Measurements from ENCODE around the gene STK17A. TPM values are rescaled to one million over a fixed set of nuclear protein-coding genes. Genes with fewer than 3 reads are reported as not detected.
"Not testable (repeated sequence)": the region's sequence is repeated elsewhere in the genome, so short reads cannot be mapped to it uniquely, and the experiment has no call there.

The STK17A gene
- total and polyA plus RNA-seq, 3 experiments from 2014 or later, result 45.5 to 270 (median 45.8) TPM

DNA sequence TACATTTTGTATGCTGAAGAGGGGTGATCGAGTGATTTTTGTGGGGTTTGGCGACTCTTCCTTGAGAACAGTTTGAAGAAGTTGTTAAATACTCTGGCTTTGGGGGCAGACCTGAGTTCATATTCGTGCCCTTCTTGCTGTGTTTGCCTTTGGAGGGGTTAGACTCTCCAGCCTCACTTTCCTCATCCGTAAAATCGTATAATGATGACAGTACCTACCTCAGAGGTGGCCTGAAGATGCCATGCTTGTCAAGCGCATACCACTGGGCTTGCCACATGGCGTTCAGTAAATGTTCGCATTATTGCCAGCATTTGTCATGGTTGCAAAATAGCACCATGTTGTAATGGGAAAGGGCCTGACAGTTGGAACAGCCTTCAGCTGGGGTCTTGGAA, 1.3 kb downstream of the STK17A start:
- Mint-ChIP-seq H3K27me3 (peaks cover 0 to 7% of the 10 kb centered on the region in 2 donors), H3K4me1 (peaks cover 28 to 43% (median 34%) of the 10 kb centered on the region in 3 donors), H3K27ac (peak overlapping the region; percentile 95 to 100 (median 96)), H3K9me3 (peaks cover 0 to 3% (median 0%) of the 10 kb centered on the region in 5 donors), H3K36me3 (peaks cover 0 to 42% (median 3%) of the 10 kb centered on the region in 3 donors), H3K4me3 (peak overlapping the region; percentile 95 to 99 (median 96))
- Histone ChIP-seq H3K36me3 (ENCODE audit: insufficient read depth, low read length) (no peaks in the 10 kb centered on the region), H3K27me3 (ENCODE audit: insufficient read depth, low read length, poor library complexity, severe bottlenecking) (no peaks in the 10 kb centered on the region), H3K27ac (ENCODE audit: low read depth, low read length) (peak overlapping the region; percentile 94), H3K4me3 (ENCODE audit: low read length) (peak overlapping the region; percentile 96), H3K9me3 (ENCODE audit: low read length) (no peaks in the 10 kb centered on the region), H3K4me1 (ENCODE audit: insufficient read depth, low read length) (peaks cover 26% of the 10 kb centered on the region)
- peak in 3 of 5 donors; percentile 4 to 57 (median 50) for DNase-seq
- POLR2A ChIA-PET, result interaction anchor here (0.6 to 2.5 kb wide), 7 partner anchors 37 to 1041 kb away, joined by 3 to 16 read pairs (median 11); no protein-coding TSS in a partner anchor
- CTCF ChIA-PET, result interaction anchor here (0.9 to 6.0 kb wide), 12 partner anchors 22 to 254 kb away, joined by 3 to 319 read pairs (median 6); no protein-coding TSS in a partner anchor

DNA sequence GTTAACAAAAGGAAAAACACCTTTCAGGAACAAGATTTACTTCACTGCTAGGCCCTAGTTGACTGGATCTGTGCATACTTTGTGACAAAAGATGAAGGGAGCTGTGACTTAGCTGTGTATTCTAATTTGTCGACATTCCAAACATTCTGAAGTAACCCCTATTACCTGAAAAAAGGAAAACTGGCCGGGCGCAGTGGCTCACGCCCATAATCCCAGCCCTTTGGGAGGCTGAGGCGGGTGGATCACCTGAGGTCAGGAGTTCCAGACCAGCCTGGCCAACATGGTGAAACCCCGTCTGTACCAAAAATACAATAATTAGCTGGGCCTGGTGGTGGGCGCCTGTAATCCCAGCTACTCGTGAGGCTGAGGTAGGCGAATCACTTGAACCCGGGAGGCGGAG, 1.8 kb downstream of the STK17A start:
- Histone ChIP-seq H3K4me1 (ENCODE audit: insufficient read depth, low read length) (peaks cover 31% of the 10 kb centered on the region), H3K4me3 (ENCODE audit: low read length) (peak overlapping the region; percentile 96), H3K27ac (ENCODE audit: low read depth, low read length) (peak overlapping the region; percentile 94)
- not testable (repeated sequence) for H3K9me3 ChIP-seq (ENCODE audit: low read length); H3K27me3 ChIP-seq (ENCODE audit: insufficient read depth, low read length, poor library complexity, severe bottlenecking); H3K27me3 Mint-ChIP-seq; DNase-seq; H3K9me3 Mint-ChIP-seq; H3K36me3 ChIP-seq (ENCODE audit: insufficient read depth, low read length)
- POLR2A ChIA-PET, result interaction anchor here (0.7 to 2.5 kb wide), 6 partner anchors 36 to 1041 kb away, joined by 3 to 16 read pairs (median 4); no protein-coding TSS in a partner anchor
- Mint-ChIP-seq H3K27ac (peak overlapping the region; percentile 95 to 100 (median 96)), H3K36me3 (peaks cover 0 to 47% (median 7%) of the 10 kb centered on the region in 3 donors), H3K4me3 (peak overlapping the region; percentile 95 to 99 (median 96)), H3K4me1 (peaks cover 33 to 48% (median 40%) of the 10 kb centered on the region in 3 donors)
- CTCF ChIA-PET, result interaction anchor here (0.9 to 6.0 kb wide), 12 partner anchors 21 to 253 kb away, joined by 3 to 319 read pairs (median 4); no protein-coding TSS in a partner anchor

DNA sequence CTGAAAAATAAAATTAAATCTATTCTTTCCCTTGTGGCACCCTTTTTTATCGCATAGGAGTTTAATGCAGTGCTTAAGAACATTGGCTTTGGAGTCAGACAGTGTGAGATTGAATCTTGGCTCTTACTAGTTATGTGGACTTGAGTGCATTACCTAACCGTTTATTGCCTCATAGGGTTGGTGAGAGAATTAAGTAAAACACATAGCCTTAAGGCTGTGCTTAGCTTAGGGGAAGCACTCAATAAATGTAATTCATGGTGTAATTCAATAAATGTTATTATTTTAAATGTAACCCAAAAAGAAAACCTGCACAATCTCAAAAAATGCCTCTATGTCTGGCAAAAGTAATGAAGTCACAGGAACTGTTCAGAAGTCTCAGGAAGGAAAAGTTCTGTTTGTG, 2.7 kb downstream of the STK17A start:
- no peaks in the 10 kb centered on the region for H3K27me3 ChIP-seq (ENCODE audit: insufficient read depth, low read length, poor library complexity, severe bottlenecking)
- H3K4me3 Mint-ChIP-seq, result peak overlapping the region; percentile 95 to 99 (median 96)
- peaks cover 38 to 56% (median 48%) of the 10 kb centered on the region in 3 donors for H3K4me1 Mint-ChIP-seq
- H3K4me3 ChIP-seq (ENCODE audit: low read length), result peak overlapping the region; percentile 96
- ChIA-PET POLR2A (interaction anchor here (0.6 to 2.5 kb wide), 5 partner anchors 8 to 114 kb away, joined by 3 to 16 read pairs (median 4); no protein-coding TSS in a partner anchor), CTCF (interaction anchor here (0.7 to 6.0 kb wide), 10 partner anchors 36 to 252 kb away, joined by 3 to 319 read pairs (median 6); no protein-coding TSS in a partner anchor)
- peaks cover 0 to 3% (median 0%) of the 10 kb centered on the region in 5 donors for H3K9me3 Mint-ChIP-seq
- H3K36me3 ChIP-seq (ENCODE audit: insufficient read depth, low read length), result no peaks in the 10 kb centered on the region
- H3K9me3 ChIP-seq (ENCODE audit: low read length), result no peaks in the 10 kb centered on the region
- H3K27ac Mint-ChIP-seq, result peak overlapping the region; percentile 95 to 100 (median 98)
- peak in 1 of 5 donors; percentile 35 for DNase-seq
- peak overlapping the region; percentile 94 for H3K27ac ChIP-seq (ENCODE audit: low read depth, low read length)
- peaks cover 38% of the 10 kb centered on the region for H3K4me1 ChIP-seq (ENCODE audit: insufficient read depth, low read length)
- H3K36me3 Mint-ChIP-seq, result peaks cover 0 to 51% (median 7%) of the 10 kb centered on the region in 3 donors
- H3K27me3 Mint-ChIP-seq, result peaks cover 0 to 7% of the 10 kb centered on the region in 2 donors

DNA sequence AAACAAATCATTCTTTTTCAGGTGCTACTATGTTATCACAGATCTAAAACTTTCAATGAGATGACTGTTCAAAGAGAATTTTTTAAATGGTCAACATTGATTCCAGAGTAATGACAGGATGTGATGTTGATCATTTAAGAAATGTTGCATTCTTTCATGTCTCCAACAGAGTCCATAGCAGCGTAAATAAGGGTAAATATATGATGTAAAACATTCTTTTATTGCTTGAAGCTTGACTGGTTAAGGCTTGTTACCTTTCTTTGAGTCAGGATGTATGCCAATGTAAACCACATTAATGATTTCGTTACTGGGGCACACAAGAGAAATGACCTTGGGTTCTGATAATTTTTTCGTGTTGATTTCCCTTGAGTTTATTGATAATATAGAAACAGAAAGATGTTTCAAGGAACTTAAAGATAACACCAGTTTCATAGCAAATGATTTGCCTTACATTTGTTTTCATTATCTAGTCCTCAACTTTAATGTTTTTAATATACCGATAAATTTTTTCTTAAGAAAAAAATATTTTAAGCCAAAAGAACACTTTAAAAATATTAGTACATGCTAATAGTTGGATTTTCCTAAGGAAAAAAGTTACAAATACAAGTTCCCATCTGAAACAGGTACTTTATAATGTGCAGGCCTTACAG, 3.5 kb downstream of the STK17A start:
- H3K27ac Mint-ChIP-seq, result peak overlapping the region; percentile 95 to 100 (median 98)
- peaks cover 0 to 55% (median 9%) of the 10 kb centered on the region in 3 donors for H3K36me3 Mint-ChIP-seq
- peaks cover 0 to 3% (median 0%) of the 10 kb centered on the region in 5 donors for H3K9me3 Mint-ChIP-seq
- peaks cover 43 to 64% (median 56%) of the 10 kb centered on the region in 3 donors for H3K4me1 Mint-ChIP-seq
- no peaks in the 10 kb centered on the region for H3K27me3 ChIP-seq (ENCODE audit: insufficient read depth, low read length, poor library complexity, severe bottlenecking)
- H3K4me3 ChIP-seq (ENCODE audit: low read length), result peak overlapping the region; percentile 96
- DNase-seq, result peak in 2 of 5 donors; percentile 63
- H3K36me3 ChIP-seq (ENCODE audit: insufficient read depth, low read length), result no peaks in the 10 kb centered on the region
- peak overlapping the region; percentile 95 to 99 (median 96) for H3K4me3 Mint-ChIP-seq
- peaks cover 44% of the 10 kb centered on the region for H3K4me1 ChIP-seq (ENCODE audit: insufficient read depth, low read length)
- peak overlapping the region; percentile 94 for H3K27ac ChIP-seq (ENCODE audit: low read depth, low read length)
- CTCF ChIA-PET, result interaction anchor here (0.7 to 6.0 kb wide), 8 partner anchors 29 to 252 kb away, joined by 3 to 44 read pairs (median 6); no protein-coding TSS in a partner anchor
- POLR2A ChIA-PET, result interaction anchor here (0.8 to 2.5 kb wide), 6 partner anchors 28 to 113 kb away, joined by 3 to 16 read pairs (median 8); no protein-coding TSS in a partner anchor
- H3K9me3 ChIP-seq (ENCODE audit: low read length), result no peaks in the 10 kb centered on the region
- H3K27me3 Mint-ChIP-seq, result peaks cover 0 to 7% of the 10 kb centered on the region in 2 donors

DNA sequence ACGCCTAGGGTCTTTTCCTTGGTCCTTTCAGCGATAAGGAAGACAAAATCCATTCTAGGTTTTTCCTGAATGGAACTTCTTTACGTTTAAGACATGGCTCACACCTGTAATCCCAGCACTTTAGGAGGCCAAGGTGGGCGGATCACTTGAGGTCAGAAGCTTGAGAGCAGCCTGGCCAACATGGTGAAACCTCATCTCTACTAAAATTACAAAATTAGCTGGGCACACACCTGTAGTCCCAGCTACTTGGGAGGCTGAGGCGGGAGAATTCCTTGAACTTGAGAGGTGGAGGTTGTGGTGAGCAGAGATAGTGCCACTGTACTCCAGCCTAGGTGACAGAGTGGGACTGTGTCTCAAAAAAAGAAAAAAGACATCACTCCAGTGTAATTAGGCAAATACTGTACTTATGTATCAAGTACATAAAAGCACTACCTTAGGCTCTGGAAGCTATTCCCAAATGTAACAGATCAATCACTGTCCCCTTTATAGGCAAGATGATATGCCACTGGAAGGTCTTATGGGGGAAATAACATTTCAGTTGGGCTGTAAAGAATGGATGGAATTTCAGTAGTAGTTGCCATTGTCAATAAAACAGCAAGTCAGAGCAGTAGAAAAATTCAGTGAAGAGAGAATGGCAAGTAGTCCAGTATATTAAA, 5.7 kb downstream of the STK17A start:
- H3K4me1 Mint-ChIP-seq, result peaks cover 59 to 78% (median 69%) of the 10 kb centered on the region in 3 donors

DNA sequence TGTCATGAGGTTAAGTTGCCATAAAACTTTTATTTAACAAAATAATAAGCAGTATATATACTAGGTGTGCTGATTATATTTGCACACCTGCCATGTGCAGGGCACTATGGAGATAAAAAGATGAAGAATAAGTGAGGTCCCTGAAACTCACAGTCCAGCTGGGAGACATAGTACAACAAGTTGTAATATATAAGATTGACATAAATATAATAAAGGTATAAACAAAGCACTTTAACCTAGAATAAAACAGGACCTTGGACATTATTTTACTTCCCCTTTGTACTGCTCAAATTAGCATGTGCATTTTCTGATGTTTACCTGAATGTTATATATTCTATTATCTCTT, 6.2 kb downstream of the STK17A start:
- Histone ChIP-seq H3K4me3 (ENCODE audit: low read length) (peak overlapping the region; percentile 39), H3K27me3 (ENCODE audit: insufficient read depth, low read length, poor library complexity, severe bottlenecking) (no peaks in the 10 kb centered on the region), H3K27ac (ENCODE audit: low read depth, low read length) (no peak overlapping the region), H3K4me1 (ENCODE audit: insufficient read depth, low read length) (peaks cover 66% of the 10 kb centered on the region), H3K9me3 (ENCODE audit: low read length) (no peaks in the 10 kb centered on the region), H3K36me3 (ENCODE audit: insufficient read depth, low read length) (no peaks in the 10 kb centered on the region)
- DNase-seq, result no peak
- peak overlapping the region; percentile 61 to 86 (median 74) for H3K4me3 Mint-ChIP-seq
- peaks cover 0 to 61% (median 14%) of the 10 kb centered on the region in 3 donors for H3K36me3 Mint-ChIP-seq
- H3K4me1 Mint-ChIP-seq, result peaks cover 64 to 83% (median 74%) of the 10 kb centered on the region in 3 donors
- peak overlapping the region; percentile 81 to 100 (median 90) for H3K27ac Mint-ChIP-seq
- no peaks in the 10 kb centered on the region for H3K9me3 Mint-ChIP-seq
- H3K27me3 Mint-ChIP-seq, result no peaks in the 10 kb centered on the region
- ChIA-PET CTCF (no interaction called here), POLR2A (interaction anchor here (2.5 kb wide), 1 partner anchor 61 kb away, joined by 8 read pairs; no protein-coding TSS in a partner anchor)

More for the DNA sequence above, 5.7 kb downstream of the STK17A start:
- H3K4me3 ChIP-seq (ENCODE audit: low read length), result peak overlapping the region; percentile 39
- no peaks in the 10 kb centered on the region for H3K9me3 ChIP-seq (ENCODE audit: low read length)
- Mint-ChIP-seq H3K4me3 (peak overlapping the region; percentile 53 to 86 (median 74)), H3K27me3 (peaks cover 0 to 2% of the 10 kb centered on the region in 2 donors), H3K27ac (peak overlapping the region; percentile 34 to 100 (median 88)), H3K36me3 (peaks cover 0 to 65% (median 14%) of the 10 kb centered on the region in 3 donors), H3K9me3 (peaks cover 0 to 2% (median 0%) of the 10 kb centered on the region in 5 donors)
- H3K36me3 ChIP-seq (ENCODE audit: insufficient read depth, low read length), result no peaks in the 10 kb centered on the region
- POLR2A ChIA-PET, result interaction anchor here (1.0 to 2.5 kb wide), 2 partner anchors 10 to 61 kb away, joined by 8 read pairs; no protein-coding TSS in a partner anchor
- no peak overlapping the region for H3K27ac ChIP-seq (ENCODE audit: low read depth, low read length)
- H3K4me1 ChIP-seq (ENCODE audit: insufficient read depth, low read length), result peaks cover 61% of the 10 kb centered on the region
- no peaks in the 10 kb centered on the region for H3K27me3 ChIP-seq (ENCODE audit: insufficient read depth, low read length, poor library complexity, severe bottlenecking)
- CTCF ChIA-PET, result interaction anchor here (0.9 to 2.4 kb wide), 2 partner anchors 46 to 112 kb away, joined by 3 to 14 read pairs; no protein-coding TSS in a partner anchor
- no peak for DNase-seq

DNA sequence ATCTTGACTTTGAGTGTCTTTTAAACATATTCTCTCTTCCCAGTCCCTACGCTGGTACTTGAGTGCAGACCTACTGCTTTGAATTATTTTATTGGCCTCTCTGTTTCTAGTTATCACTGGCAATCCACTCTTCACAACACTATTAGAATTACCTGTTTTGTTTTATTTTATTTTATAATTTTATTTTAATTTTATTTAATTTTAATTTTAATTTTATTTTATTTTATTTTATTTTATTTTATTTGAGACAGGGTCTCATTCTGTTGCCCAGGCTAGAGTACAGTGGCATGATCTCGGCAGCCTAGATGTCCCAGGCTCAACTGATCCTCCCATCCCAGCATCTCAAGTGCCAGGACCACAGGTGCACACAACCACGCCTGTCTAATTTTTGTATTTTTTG, 6.8 kb downstream of the STK17A start:
- H3K9me3 Mint-ChIP-seq, result no peaks in the 10 kb centered on the region
- Histone ChIP-seq H3K27me3 (ENCODE audit: insufficient read depth, low read length, poor library complexity, severe bottlenecking) (no peaks in the 10 kb centered on the region), H3K36me3 (ENCODE audit: insufficient read depth, low read length) (no peaks in the 10 kb centered on the region), H3K27ac (ENCODE audit: low read depth, low read length) (no peak overlapping the region), H3K4me1 (ENCODE audit: insufficient read depth, low read length) (peaks cover 72% of the 10 kb centered on the region), H3K4me3 (ENCODE audit: low read length) (peak overlapping the region; percentile 39), H3K9me3 (ENCODE audit: low read length) (no peaks in the 10 kb centered on the region)
- H3K27ac Mint-ChIP-seq, result peak overlapping the region; percentile 80 to 95 (median 90)
- ChIA-PET CTCF (no interaction called here), POLR2A (no interaction called here)
- peak overlapping the region; percentile 65 to 86 (median 74) for H3K4me3 Mint-ChIP-seq
- peaks cover 70 to 89% (median 80%) of the 10 kb centered on the region in 3 donors for H3K4me1 Mint-ChIP-seq
- H3K27me3 Mint-ChIP-seq, result no peaks in the 10 kb centered on the region
- no peak for DNase-seq
- peaks cover 0 to 58% (median 14%) of the 10 kb centered on the region in 3 donors for H3K36me3 Mint-ChIP-seq
